CD4-positive, alpha-beta T cell treated with Interleukin-6 at 100 ng/mL for 8 hours (primary cell): ENCODE results near the gene ACMSD.
"Not testable (repeated sequence)": the region's sequence is repeated elsewhere in the genome, so short reads cannot be mapped to it uniquely, and the experiment has no call there.

Experiments used
- DNase-seq: peaks from one replicate; pipeline ENCODE4 v3.0.0-alpha.2; 2020; ENCODE audit warnings: mixed read lengths, low spot score

Gene ACMSD

GRCh38 chr2:134838143-134838620 lies at the start of gene ACMSD:
ACMSD (plus strand) TSS chr2:134838616; CDS start chr2:134838683, 67 bp downstream.
- DNase-seq, result no peak

- DNase-seq, result no peak
These were observed 47.9 kb upstream of the ACMSD start for GRCh38 chr2:134790487-134790886.

GRCh38 chr2:134791616-134792015 lies 46.8 kb upstream of the ACMSD start:
- no peak for DNase-seq

GRCh38 chr2:134792186-134792585 lies 46.2 kb upstream of the ACMSD start:
- DNase-seq, result no peak

- DNase-seq, result no peak
These were observed 42.7 kb upstream of the ACMSD start for GRCh38 chr2:134795765-134796164.

- DNase-seq, result no peak
These were observed 42.0 kb upstream of the ACMSD start for GRCh38 chr2:134796373-134796772.

GRCh38 chr2:134799936-134800335 lies 38.5 kb upstream of the ACMSD start:
- DNase-seq, result no peak

- DNase-seq, result no peak
These were observed 38.1 kb upstream of the ACMSD start for GRCh38 chr2:134800341-134800740.

GRCh38 chr2:134803609-134804405 lies 34.6 kb upstream of the ACMSD start:
- DNase-seq, result not testable (repeated sequence)

- no peak for DNase-seq
These were observed 22.7 kb upstream of the ACMSD start for GRCh38 chr2:134815741-134816140.

GRCh38 chr2:134818321-134818720 lies 20.1 kb upstream of the ACMSD start:
- no peak for DNase-seq

GRCh38 chr2:134819334-134819733 lies 19.1 kb upstream of the ACMSD start:
- no peak for DNase-seq

GRCh38 chr2:134823431-134823830 lies 15.0 kb upstream of the ACMSD start:
- DNase-seq, result no peak

- DNase-seq, result no peak
These were observed 14.6 kb upstream of the ACMSD start for GRCh38 chr2:134823832-134824231.

- not testable (repeated sequence) for DNase-seq
These were observed 12.7 kb upstream of the ACMSD start for GRCh38 chr2:134825716-134826115.

GRCh38 chr2:134835471-134835870 lies 2.9 kb upstream of the ACMSD start:
- DNase-seq, result no peak

- DNase-seq, result no peak
These were observed 1.4 kb upstream of the ACMSD start for GRCh38 chr2:134836986-134837385.

- no peak for DNase-seq
These were observed 1.2 kb downstream of the ACMSD start for GRCh38 chr2:134839649-134840048.

GRCh38 chr2:134842930-134843490 lies 4.6 kb downstream of the ACMSD start:
- no peak for DNase-seq

GRCh38 chr2:134843968-134844367 lies 5.6 kb downstream of the ACMSD start:
- DNase-seq, result no peak

- DNase-seq, result no peak
These were observed 6.6 kb downstream of the ACMSD start for GRCh38 chr2:134845028-134845427.

- DNase-seq, result no peak
These were observed 7.3 kb downstream of the ACMSD start for GRCh38 chr2:134845719-134846118.

- no peak for DNase-seq
These were observed 7.8 kb downstream of the ACMSD start for GRCh38 chr2:134846213-134846612.

GRCh38 chr2:134847582-134847981 lies 9.2 kb downstream of the ACMSD start:
- DNase-seq, result not testable (repeated sequence)
